Muscle of leg (tissue), 11 donors: ENCODE data around the gene BTG4. TPM values are rescaled to one million over a fixed set of nuclear protein-coding genes. Genes with fewer than 3 reads are reported as not detected.

Experiments
- DNase-seq: peaks from one replicate; pipeline ENCODE4 v3.0.0; 2013
- H3K27ac ChIP-seq: one replicate; pipeline ENCODE4 v1.5.1; 2013; ENCODE audit warnings: mild to moderate bottlenecking, low read length, control low read depth
- H3K27me3 ChIP-seq: one replicate; pipeline ENCODE4 v1.6.1; 2013; ENCODE audit warnings: low read length; ENCODE audit not compliant: control insufficient read depth, insufficient read depth
- H3K36me3 ChIP-seq: one replicate; pipeline ENCODE4 v1.6.1; 2013; ENCODE audit warnings: low read length; ENCODE audit not compliant: control insufficient read depth, insufficient read depth
- H3K4me1 ChIP-seq: one replicate; pipeline ENCODE4 v1.6.1; 2013; ENCODE audit warnings: low read length; ENCODE audit not compliant: control insufficient read depth, insufficient read depth
- H3K4me3 ChIP-seq: one replicate; pipeline ENCODE4 v1.5.1; 2013; ENCODE audit warnings: low read length, control low read depth
- H3K9me3 ChIP-seq: replicated peaks from 2 replicates; pipeline ENCODE4 v1.6.1; 2013; ENCODE audit warnings: low read depth, low read length; ENCODE audit not compliant: control insufficient read depth
- WGBS: methylation state at CpG from one replicate; pipeline ENCODE4 v1.1.5; 2013; ENCODE audit warnings: missing lambda C conversion rate; ENCODE audit not compliant: insufficient coverage; 5-methylcytosine and 5-hydroxymethylcytosine counted together
- polyA plus RNA-seq, 8 donors: library from polyadenylated mRNA; unstranded; fragments of 120-200 nt; gene quantifications; one replicate each; pipeline versions ENCODE4 v1.2.1 to v1.2.3, GENCODE V29; 2013; ENCODE audit warnings: inconsistent platforms in 1 of 8, low replicate concordance in 1 of 8; ENCODE audit not compliant: insufficient read length in 8 of 8, insufficient read depth in 1 of 8
- total RNA-seq: library from RNA; stranded (reverse); fragments of 120-200 nt; gene quantifications from one replicate; pipeline ENCODE4 v1.2.4, GENCODE V29; 2013

Gene BTG4
- total and polyA plus RNA-seq, 9 donors: not detected

- no peaks in the 10 kb centered on the region for H3K36me3 ChIP-seq
- DNase-seq: no peak
- no peak overlapping the region for H3K27ac ChIP-seq
- H3K9me3 ChIP-seq: no peaks in the 10 kb centered on the region
- H3K4me3 ChIP-seq: no peak overlapping the region
- 85% methylated on average over 2 of the region's 2 CpGs for WGBS
- H3K4me1 ChIP-seq: no peaks in the 10 kb centered on the region
- H3K27me3 ChIP-seq: no peaks in the 10 kb centered on the region
Measured at GRCh38 chr11:111523343-111523742, 11.2 kb upstream of the BTG4 start.

- H3K9me3 ChIP-seq: no peaks in the 10 kb centered on the region
- H3K27ac ChIP-seq: no peak overlapping the region
- H3K4me1 ChIP-seq: no peaks in the 10 kb centered on the region
- no peak overlapping the region for H3K4me3 ChIP-seq
- no peaks in the 10 kb centered on the region for H3K27me3 ChIP-seq
- no peak for DNase-seq
- no peaks in the 10 kb centered on the region for H3K36me3 ChIP-seq
- 100% methylated on average over 1 of the region's 5 CpGs for WGBS
Measured at GRCh38 chr11:111522426-111522825, 10.2 kb upstream of the BTG4 start.

GRCh38 chr11:111521135-111521534 lies 8.9 kb upstream of the BTG4 start:
- Histone ChIP-seq H3K9me3 (no peaks in the 10 kb centered on the region), H3K4me1 (no peaks in the 10 kb centered on the region), H3K4me3 (no peak overlapping the region), H3K27me3 (peaks cover 3% of the 10 kb centered on the region), H3K36me3 (no peaks in the 10 kb centered on the region), H3K27ac (no peak overlapping the region)
- DNase-seq: no peak
- no CpG with 5 or more reads among the region's 2 CpGs for WGBS

- WGBS: no CpG with 5 or more reads among the region's 2 CpGs
- Histone ChIP-seq H3K4me3 (no peak overlapping the region), H3K27me3 (peaks cover 3% of the 10 kb centered on the region), H3K36me3 (no peaks in the 10 kb centered on the region), H3K9me3 (no peaks in the 10 kb centered on the region), H3K4me1 (no peaks in the 10 kb centered on the region), H3K27ac (no peak overlapping the region)
- DNase-seq: no peak
Measured at GRCh38 chr11:111520560-111520959, 8.4 kb upstream of the BTG4 start.

- whole genome bisulfite sequencing: no CpG with 5 or more reads among the region's 1 CpG
- Histone ChIP-seq H3K27ac (no peak overlapping the region), H3K4me1 (peaks cover 5% of the 10 kb centered on the region), H3K36me3 (no peaks in the 10 kb centered on the region), H3K4me3 (no peak overlapping the region), H3K27me3 (peaks cover 13% of the 10 kb centered on the region), H3K9me3 (no peaks in the 10 kb centered on the region)
- no peak for DNase-seq
Measured at GRCh38 chr11:111518668-111519067, 6.5 kb upstream of the BTG4 start.

GRCh38 chr11:111515591-111515990 lies 3.4 kb upstream of the BTG4 start:
- Histone ChIP-seq H3K9me3 (no peaks in the 10 kb centered on the region), H3K4me3 (no peak overlapping the region), H3K27ac (no peak overlapping the region), H3K36me3 (no peaks in the 10 kb centered on the region), H3K4me1 (peaks cover 9% of the 10 kb centered on the region), H3K27me3 (peaks cover 30% of the 10 kb centered on the region)
- WGBS: 86% methylated on average over 2 of the region's 2 CpGs
- DNase-seq: no peak

- Histone ChIP-seq H3K9me3 (no peaks in the 10 kb centered on the region), H3K36me3 (no peaks in the 10 kb centered on the region), H3K27ac (no peak within 1 kb of the TSS), H3K27me3 (peaks cover 32% of the 10 kb centered on the region), H3K4me1 (peaks cover 9% of the 10 kb centered on the region), H3K4me3 (no peak within 1 kb of the TSS)
- 2% methylated on average over 23 of the region's 39 CpGs for WGBS
- peak; percentile 19 for DNase-seq
Measured at GRCh38 chr11:111514216-111515031, 2.2 kb upstream of the BTG4 start, which contains the start of gene HOATZ. TSS of gene HOATZ (plus strand) at chr11:111514778. CDS start at chr11:111514785, 7 bp downstream.

GRCh38 chr11:111513240-111513605 lies 1.0 kb upstream of the BTG4 start:
- Histone ChIP-seq H3K4me1 (peaks cover 9% of the 10 kb centered on the region), H3K9me3 (no peaks in the 10 kb centered on the region), H3K27ac (no peak overlapping the region), H3K27me3 (peaks cover 32% of the 10 kb centered on the region), H3K36me3 (no peaks in the 10 kb centered on the region), H3K4me3 (no peak overlapping the region)
- no CpG with 5 or more reads among the region's 6 CpGs for WGBS
- DNase-seq: no peak

- WGBS: no CpG with 5 or more reads among the region's 1 CpG
- peaks cover 29% of the 10 kb centered on the region for H3K27me3 ChIP-seq
- H3K27ac ChIP-seq: no peak overlapping the region
- no peak for DNase-seq
- H3K9me3 ChIP-seq: no peaks in the 10 kb centered on the region
- peaks cover 9% of the 10 kb centered on the region for H3K4me1 ChIP-seq
- H3K36me3 ChIP-seq: no peaks in the 10 kb centered on the region
- no peak overlapping the region for H3K4me3 ChIP-seq
Measured at GRCh38 chr11:111510311-111510710, 1.9 kb downstream of the BTG4 start.

GRCh38 chr11:111502611-111503010 lies 9.6 kb downstream of the BTG4 start:
- H3K27me3 ChIP-seq: no peaks in the 10 kb centered on the region
- H3K36me3 ChIP-seq: no peaks in the 10 kb centered on the region
- no CpG with 5 or more reads among the region's 1 CpG for WGBS
- no peak overlapping the region for H3K27ac ChIP-seq
- no peaks in the 10 kb centered on the region for H3K9me3 ChIP-seq
- no peaks in the 10 kb centered on the region for H3K4me1 ChIP-seq
- no peak overlapping the region for H3K4me3 ChIP-seq
- no peak for DNase-seq
